COLO668 (cell line): Measurements from ENCODE around the gene PLVAP.

Experiments used
- DNase-seq: peaks from one replicate; lab custom pipeline; 2025; ENCODE audit not compliant: unreplicated experiment; lab: John Stamatoyannopoulos, UW

PLVAP gene

GRCh38 chr19:17357724-17358123 is 19.4 kb downstream of the PLVAP start:
- peak; percentile 9 for DNase-seq

DNA sequence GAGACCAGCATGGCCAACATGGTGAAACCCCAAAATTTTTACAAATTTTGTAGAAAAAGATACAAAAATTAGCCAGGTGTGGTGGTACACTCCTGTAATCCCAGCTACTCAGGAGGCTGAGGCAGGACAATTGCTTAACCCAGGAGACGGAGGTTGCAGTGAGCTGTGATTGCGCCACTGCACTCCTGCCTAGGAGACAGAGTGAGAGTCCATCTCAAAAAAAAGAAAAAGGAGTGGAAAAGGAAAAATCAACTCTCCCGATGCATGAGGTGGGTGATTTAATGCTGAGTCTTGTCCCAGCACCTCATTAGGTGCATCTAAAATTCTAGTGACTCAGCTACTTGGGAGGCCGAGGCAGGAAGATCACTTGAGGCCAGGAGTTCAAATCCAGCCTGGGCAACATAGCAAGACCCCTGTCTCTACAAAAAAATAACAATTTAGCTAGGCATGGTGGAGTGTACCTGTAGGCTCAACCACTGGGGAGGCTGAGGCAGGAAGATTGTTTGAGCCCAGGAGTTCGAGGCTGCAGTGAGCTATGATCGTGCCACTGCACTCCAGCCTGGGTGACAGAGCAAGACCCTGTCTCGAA is 20.0 kb downstream of the PLVAP start:
- no peak for DNase-seq

GRCh38 chr19:17353386-17353785 is 23.8 kb downstream of the PLVAP start:
- no peak for DNase-seq

DNA sequence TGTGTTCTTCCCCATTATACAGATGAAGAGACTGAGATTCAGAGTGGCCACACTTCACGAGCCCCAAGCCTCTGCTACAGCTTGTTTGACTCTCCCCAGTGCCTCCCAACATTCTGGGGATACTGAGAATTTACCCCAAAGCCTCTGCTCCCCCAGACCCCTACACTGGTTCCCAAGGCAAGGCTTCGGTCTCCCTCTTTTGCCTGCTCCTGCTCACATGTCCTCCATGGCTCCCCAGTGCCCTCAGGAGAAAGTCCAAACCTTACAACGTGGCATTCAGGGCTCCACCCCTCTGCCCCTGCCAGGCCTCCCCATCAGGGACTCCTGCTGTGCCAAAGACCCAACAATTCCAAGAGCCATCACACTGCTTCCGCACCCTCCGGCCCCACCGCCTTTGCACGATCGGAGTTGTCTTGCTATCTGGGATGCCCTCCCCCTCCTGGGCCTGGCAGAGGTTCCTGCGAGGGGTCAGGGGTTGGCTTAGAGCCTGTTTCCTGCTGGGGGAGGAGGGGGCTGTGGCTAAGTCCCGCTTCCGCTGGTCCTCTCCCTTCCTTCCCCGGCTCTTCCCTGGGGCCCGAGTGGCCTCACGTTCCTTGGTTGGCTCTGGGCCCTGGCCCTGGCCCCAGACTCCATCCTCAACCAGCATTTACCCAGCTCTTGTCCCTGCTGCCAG is 24.4 kb downstream of the PLVAP start:
- DNase-seq, result no peak

GRCh38 chr19:17351815-17352435 is 25.2 kb downstream of the PLVAP start:
- peak; percentile 18 for DNase-seq

- peak; percentile 26 for DNase-seq
Measured at GRCh38 chr19:17348700-17349099, 28.4 kb downstream of the PLVAP start.

DNA sequence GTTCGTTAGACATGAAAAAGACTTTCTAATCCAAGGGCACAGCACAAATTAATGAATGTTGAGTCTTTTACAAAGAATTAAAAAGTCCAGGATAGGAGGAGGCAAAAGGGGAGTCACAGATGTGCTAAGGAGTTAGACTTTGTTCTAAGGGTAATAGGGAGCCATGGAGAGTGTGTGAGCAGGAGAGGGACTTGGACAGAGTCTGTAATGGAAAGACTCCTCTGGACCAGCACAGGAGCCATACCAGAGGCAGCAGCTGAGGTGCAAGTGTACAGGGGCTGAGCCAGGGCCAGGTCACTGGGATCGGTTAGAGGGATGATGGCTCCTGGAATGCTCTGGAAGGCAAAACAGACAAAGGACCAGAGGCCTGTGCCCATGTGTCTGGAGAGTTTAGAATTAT is 29.3 kb downstream of the PLVAP start:
- DNase-seq, result no peak

DNA sequence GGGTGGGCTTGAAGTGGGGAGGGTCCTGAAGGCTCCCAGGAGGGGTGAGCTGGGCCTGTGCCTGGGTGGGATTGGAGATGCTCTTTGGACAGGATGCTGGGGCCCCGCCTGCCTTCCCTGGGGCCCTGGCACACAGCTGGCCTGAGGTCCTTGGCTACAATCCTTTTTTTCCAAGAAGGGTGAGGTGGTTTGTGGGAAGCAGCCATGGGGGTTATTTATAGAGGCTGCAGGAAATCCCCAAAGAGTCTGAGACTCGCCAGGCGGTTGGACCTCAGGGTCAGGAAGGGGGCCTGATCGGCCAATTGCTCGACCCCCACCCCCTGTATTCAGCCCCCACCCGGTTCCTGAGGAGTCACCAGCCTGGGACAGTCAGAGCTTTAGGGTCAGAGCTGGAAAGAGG is 29.8 kb downstream of the PLVAP start:
- no peak for DNase-seq

DNA sequence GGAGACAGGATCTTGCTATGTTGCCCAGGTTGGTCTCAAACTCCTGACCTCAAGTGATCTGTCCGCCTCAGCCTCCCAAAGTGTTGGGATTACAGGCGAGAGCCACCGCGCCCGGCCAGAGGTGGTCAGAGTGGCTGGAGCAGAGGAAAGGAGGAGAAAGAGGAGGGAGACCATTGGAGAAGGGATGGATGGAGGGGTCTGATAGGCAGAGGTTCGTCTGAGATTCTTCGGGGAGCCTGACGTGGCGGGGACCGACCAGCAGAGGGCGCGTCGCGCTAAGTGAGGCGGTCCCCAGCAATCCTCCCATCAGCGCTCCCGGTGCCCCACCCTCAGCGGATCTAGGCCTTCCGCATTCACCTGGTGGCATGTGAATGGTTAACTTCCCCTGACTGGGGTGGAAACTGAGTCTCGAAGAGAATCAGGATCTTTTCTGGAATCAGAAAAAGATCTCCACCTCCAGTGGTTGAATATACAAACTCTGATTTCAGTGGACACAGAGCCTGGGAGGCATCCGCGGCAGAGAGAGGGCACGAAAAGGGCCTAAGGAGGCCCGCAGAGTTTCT is 31.0 kb downstream of the PLVAP start:
- DNase-seq, result peak; percentile 62

GRCh38 chr19:17341845-17342244 is 35.3 kb downstream of the PLVAP start:
- no peak for DNase-seq

GRCh38 chr19:17341386-17341785 is 35.8 kb downstream of the PLVAP start:
- DNase-seq, result no peak

GRCh38 chr19:17340871-17341357 is 36.2 kb downstream of the PLVAP start:
- no peak for DNase-seq

- DNase-seq, result no peak
Measured at GRCh38 chr19:17340302-17340870, 36.8 kb downstream of the PLVAP start.

- DNase-seq, result peak; percentile 5
Measured at GRCh38 chr19:17339088-17339741, 37.9 kb downstream of the PLVAP start.

DNA sequence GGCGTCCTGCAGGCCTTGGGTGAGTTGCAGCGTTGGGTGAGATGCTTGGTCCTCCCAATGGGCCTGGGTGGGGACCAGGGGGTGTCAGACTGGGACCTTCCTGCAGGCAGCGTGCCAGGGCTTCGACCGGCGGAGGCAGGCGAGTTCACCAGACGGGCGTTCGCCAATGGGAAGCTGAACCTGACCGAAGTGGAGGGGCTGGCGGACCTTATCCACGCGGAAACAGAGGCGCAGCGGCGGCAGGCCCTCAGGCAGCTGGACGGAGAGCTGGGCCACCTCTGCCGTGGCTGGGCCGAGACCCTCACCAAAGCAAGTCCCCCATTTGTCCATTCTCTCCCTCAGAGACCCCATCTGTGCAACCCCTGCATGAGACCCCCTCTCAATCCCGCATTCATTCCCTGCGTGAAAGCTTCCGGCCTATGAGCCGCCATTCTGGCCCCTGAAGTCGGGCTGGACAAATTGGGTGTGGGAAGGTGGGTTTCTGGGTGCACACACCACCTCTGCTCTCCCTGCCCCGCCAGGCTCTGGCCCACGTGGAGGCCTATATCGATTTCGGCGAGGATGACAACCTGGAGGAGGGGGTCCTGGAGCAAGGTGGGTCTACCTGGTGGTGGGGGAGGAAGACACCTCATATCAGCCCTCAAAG is 38.6 kb downstream of the PLVAP start:
- DNase-seq, result no peak

- DNase-seq, result peak; percentile 51
Measured at GRCh38 chr19:17337675-17338432, 39.3 kb downstream of the PLVAP start.

GRCh38 chr19:17336872-17337674 is 40.1 kb downstream of the PLVAP start, which contains the start of gene GTPBP3:
TSS of gene GTPBP3 (plus strand) at chr19:17337553. CDS start at chr19:17337612, 59 bp downstream.
- peak; percentile 98 for DNase-seq

DNA sequence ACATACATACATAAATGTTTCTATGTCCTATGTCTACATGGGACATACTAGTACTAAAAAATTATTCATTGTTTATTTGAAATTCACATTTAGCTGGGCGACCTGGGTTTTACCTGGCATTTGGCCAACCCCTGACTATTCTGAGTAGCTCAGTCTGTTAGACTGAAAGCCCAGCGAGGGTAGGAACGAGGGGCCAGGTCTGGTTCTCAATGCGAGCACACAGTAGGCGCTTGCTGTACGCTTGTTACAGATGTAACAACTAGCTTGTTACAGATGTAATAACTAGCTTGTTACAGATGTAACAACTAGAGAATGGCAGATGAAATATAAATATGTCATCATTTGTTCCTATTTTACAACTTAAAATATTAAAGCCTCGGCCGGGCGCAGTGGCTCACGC is 41.6 kb downstream of the PLVAP start:
- DNase-seq, result no peak
